GM19438 (cell line): ENCODE measurements around the gene COL4A3.
"Not testable (repeated sequence)": the region's sequence is repeated elsewhere in the genome, so short reads cannot be mapped to it uniquely, and the experiment has no call there.

Experiments used
- ATAC-seq: cut with Tn5 transposase; IDR thresholded peaks from one replicate; pipeline ENCODE4 v1.9.1; 2021; ENCODE audit warnings: low read depth; ENCODE audit not compliant: unreplicated experiment

The COL4A3 gene

DNA sequence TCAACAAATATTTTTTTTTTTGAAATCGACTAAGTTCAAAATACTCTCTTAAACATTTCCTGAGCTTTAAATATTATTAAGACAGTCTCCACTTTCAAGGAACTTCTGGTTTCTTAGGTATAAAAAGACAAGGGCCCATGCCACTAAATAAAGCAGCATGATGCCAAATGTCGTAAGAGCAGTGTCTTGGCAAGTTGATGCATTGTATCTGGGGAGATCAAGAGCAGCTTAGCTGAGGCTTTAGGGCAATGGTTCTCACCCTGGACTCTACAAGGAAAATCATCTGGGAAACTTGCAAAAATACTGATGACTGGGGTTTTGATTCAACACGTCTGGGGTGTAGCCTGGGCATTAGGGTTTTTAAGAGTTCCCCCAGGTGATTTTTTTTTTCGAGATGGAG lies 41.3 kb downstream of the COL4A3 start:
- no peak for ATAC-seq

DNA sequence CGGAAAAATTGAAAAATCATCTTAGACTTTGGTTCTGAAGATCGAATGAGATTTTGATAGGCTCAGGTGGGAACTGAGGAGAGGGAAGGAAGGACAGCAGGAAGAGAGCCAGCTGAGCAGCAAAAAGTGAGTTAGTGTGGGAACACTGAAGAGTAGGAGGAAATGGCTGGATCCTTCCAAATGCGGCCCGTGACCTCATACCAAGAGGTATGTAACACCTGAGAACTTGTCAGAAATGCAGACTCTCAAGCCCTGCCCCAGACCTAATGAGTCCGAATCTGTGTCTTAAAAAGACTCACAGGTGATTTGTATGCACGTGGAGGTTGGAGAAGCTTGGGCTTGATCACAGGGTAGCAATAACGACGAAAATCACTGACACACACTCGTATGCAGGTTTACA lies 42.0 kb downstream of the COL4A3 start:
- ATAC-seq, result no peak

DNA sequence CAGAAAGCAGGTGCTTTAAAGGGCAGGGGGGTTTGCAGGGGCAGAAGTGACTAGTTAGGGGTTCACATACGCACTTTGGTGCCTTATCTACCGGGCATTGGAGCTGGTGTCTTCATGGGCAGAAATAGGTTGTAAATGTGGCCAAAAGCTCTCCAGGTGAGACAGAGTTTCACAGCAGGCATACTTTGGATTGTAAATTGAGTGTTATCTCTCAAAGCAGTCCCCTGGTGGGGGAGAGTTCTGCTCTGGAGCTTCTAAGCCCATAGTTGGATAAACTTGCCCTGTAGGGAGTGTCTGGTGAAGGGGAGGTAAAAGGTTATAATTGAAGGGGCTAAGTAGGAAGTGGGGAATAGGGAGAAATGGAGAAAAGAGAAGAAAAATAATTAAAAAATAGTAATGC lies 43.1 kb downstream of the COL4A3 start:
- ATAC-seq, result no peak

DNA sequence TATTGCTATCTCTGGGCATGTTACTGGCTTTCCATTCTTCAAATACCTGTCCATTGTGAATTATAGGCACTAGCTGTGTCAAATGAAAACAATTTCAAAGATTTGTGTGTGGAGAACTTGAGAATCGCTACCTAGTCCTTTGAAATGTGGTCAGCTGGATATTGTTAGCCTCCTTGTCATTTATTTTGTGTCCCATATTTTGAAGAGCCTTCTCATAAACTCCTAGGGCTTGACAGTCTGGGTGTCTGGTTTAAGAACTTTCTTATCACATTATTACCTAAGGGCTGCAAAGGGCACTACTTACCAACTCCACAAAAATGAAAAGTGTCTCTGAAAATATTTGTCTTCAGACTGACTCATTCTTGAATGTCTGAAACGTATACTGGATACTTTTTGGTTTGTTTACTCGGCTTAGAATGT lies 50.2 kb downstream of the COL4A3 start:
- no peak for ATAC-seq

DNA sequence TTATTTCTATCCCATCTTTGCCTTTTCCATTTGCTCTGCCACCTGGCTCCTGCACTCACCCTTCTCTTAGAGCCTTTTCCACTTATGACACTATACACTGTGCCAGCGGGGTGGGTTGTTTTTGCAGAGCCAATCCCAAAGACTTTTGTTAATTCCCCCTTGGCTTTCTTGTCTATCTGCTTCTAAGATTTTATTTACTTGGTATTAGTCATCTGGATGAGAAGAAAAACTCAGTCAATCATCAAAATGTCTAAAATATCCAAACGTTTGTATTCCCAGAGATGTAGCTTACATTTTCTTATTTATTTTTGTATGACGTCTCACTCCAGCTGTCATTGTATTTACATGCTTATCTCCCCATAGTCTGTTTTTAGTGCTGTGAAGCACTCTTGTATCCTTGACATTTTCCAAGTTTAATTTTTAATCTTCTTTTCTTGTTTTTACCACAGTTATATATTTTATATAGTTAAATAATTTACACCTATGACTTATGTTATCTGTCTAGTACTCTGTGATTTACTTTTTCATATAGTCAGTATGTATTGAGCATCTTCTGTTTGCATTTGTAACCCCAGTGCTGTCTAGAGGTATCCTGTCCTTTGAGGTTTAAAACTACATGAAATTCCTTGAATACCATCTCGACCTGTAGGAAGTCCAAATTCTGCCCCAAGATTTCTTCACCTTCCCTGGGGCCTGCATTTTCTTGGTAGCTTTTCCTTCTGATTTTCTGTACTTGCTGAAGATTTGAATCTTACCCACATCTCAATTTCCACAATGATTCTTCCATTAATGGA lies 55.1 kb downstream of the COL4A3 start:
- ATAC-seq, result no peak

DNA sequence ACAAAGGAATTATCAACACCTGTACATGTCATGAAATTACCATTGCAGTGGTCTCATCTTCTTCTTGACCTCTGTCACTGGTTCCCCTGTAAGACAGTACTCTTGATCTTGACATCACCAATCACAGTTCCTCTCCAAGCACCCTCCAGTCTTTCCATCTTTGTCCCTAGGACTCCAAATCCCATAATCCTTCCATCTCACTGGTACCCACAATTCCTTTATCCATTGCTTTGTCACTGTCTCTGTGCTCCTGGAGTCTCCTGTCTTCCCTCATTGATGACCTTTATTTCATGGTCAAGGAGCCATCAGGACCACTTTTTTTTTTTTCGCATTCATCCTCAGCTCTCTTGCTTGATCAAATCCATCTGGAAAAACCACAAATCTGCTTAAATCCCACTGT lies 56.7 kb downstream of the COL4A3 start:
- no peak for ATAC-seq

DNA sequence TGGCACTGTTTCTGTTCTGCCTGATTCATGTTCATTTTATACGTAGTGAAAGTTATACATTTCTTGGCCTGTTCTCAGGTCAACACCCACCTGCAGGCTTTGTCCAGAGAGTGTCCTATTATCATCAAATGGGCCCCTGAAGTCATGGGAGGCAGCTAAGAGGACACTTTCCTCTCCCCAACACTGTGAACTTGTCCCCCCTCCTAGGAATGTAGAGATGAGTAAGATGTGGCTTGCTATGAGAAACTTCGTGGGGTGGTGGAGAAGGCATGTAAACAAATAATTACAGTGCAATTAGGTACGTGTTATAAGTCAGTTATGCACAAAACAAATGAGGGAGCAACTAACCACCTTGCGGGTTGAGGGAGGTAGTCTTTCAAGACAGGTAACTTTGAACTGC lies 57.9 kb downstream of the COL4A3 start:
- ATAC-seq, result no peak

DNA sequence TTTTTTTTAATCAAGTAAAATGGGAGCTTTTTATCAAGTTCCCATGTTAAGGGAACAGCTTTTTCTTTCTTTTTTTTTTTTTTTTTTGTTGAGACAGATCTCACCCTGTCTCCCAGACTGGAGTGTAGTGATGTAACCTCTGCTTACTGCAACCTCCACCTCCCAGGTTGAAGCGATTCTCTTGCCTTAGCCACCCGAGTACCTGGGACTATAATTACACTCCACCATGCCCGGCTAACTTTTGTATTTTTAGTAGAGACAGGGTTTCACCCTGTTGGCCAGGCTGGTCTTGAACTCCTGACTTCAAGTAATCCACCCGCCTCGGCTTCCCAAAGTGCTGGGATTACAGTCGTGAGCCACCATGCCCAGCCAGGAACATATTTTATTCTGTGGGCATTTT lies 61.2 kb downstream of the COL4A3 start:
- ATAC-seq, result not testable (repeated sequence)

DNA sequence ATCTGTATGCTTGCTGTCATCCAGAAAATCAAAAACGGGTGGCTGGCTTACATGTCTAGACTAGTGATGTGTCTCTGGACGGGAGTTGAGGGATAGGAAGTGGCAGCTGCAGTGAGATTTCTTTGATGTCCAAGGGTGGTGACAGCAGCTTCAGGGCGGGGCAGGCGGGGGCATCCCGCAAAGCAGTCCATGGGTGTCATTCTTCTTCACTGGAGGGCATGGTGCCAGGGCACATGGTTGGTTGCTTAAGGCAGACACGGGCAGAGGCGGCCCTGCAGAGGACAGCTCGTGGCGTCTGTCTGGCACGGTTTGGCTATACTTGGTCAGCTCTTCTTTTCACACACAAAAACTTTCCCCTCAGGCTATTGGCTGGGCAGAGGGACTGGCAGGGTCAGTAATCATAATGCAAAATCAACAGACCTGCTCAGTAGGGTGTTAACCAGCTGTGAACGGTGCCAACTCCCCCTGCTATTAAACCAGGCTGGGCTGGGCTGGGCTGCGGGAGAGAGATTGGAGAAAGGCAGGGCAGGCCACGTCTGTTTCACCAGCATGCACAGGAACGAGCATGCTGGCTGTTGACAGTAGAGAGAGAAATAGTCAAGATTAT lies 63.7 kb downstream of the COL4A3 start:
- ATAC-seq, result no peak

DNA sequence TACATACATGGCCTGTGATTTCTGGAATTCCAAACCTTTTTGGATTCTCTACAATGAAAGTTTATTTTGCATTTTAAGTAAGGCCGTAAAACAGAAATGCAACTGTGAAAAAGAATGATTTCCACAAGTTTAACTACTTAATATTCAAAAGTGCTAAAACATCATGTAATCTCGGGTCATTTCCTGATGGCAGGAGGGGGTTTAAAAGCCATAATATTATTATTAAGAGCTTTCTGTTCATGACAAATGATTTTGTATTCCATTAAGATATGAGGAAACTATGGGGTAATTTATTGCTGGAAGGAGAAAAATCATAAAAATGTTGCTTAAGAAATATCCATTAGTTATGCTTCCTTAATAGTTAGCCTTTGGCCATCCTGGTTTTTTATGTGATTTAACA lies 65.7 kb downstream of the COL4A3 start:
- ATAC-seq, result no peak

DNA sequence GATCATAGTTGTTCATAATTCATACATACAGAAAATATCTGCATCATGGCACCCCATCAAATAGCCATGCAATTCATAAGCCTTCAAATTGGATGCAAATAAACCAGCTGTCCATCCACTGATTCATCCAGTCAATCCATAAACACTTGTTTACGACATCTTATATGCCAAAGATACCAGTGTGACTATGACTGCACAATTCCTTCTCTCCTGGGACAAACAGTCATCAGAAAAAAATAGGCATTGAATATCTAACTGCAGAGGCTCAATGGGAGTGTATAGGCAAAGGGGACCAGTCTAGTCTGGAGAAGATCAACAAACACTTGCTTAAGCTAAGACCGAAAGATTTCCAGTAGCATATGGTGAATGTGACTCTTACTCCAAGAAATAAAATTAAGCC lies 70.0 kb downstream of the COL4A3 start:
- no peak for ATAC-seq

DNA sequence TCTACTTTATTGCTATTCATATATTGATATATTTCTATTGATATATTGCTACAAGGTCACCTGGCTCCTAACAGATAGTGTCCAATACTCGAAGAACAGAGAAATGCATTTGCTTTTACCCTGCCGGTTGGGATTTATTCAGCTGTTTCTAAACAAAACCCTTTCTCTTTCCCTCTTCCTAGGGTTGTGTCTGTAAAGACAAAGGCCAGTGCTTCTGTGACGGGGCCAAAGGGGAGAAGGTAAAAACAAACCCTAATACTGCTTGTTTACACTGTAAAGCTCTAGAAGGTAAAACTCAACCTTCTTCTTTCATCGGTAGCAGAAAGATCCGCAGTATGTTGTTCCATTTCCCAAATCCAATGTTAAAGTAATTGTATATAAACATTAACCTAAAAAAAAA lies 73.4 kb downstream of the COL4A3 start:
- ATAC-seq, result no peak

DNA sequence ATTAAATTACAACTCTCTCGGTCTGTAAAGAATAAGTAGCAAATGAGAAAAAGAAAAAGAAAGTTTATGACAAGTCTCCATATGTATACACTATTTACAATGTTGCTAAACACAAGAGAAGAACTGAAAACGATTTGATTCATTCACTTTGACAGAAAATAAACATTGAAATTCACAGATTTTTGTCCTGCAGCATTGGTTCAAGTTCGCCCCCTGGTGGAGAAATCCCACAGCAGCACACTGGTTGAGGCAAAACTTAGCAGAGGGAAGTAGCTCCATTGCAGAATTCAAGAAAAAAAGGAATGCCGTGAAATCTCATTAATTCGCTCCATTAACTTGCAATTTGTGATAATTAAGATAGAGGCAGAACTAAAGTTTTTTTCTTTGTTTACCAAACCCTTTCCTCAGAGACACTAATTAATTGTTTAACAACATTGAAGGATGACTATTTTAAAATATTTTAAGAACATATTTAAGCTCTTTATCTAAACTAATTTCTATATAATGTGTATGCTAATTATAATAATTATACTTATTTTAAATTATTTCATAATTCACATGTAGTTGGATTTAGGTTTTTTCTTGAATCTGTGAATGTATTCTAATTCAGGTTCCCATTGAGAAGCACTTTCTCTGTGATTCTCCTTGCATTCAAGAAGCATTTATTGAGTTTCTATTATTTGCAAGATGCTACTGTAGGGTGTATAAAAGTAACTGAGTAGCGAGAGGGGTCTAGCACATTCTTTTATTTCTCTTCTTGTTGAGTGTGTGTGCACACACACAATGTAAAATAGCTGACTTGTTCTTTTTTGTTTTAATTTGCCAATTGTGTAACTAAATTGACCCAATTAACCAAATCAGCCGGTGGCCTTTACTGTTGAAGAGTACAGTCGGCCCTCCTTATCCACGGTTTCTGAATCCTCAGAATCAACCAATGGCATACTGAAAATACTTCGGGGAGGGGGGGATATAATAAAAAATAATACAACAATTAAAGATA lies 74.1 kb downstream of the COL4A3 start:
- ATAC-seq, result no peak

DNA sequence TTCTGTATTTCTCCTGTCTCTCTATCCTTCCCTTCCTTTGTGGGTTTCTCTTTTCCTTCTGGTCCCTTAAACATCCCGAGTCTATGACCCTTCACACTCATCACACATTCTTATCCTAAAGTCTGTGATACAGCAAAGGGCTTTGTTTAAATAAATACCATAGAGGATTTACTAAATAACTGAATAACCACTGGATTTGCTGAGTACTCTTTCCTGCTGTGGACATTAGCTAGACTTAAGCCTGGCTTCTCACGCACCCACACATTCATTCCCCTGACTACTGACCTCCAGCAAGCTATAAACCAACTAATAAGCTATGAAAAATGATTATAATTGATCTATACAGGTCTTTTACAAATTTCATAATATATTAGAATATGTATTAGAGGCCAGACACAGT lies 76.6 kb downstream of the COL4A3 start:
- ATAC-seq, result no peak

DNA sequence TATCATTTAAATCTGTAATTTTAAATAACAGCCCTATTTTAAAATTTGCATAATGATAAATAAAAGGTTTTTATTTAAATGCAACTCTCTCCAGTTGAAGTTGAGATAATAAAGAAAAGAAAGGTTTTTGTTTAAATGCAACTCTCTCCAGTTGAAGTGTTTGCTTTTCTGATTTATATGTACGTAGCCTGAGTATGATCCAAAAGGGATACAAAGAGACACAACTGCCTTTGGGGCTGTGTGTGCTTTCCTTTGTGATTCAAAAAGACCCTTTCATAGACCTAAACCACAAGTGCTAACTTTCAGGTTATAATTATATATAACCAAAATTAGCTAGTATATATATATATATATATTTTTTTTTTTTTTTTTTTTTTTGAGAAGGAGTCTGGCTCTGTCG lies 84.5 kb downstream of the COL4A3 start:
- ATAC-seq, result no peak

DNA sequence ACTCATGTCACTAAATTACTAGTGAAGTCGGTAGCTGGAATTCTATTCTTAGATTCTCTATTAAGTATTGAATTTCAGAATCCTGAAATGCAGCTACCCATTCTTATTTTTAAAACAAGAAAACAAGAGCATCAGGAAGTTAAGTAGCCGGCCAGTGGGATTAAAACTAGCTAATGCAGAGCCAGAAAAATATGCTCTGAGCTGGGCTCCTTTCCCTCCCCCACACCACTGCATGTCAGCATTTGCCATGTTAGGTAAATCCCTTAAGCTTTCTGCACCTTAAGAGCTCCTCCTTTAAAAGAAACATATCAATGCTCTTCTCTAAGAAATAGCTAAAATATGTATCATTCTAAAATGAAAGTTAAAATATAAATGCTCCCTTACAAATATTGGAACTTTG lies 88.4 kb downstream of the COL4A3 start:
- ATAC-seq, result no peak

DNA sequence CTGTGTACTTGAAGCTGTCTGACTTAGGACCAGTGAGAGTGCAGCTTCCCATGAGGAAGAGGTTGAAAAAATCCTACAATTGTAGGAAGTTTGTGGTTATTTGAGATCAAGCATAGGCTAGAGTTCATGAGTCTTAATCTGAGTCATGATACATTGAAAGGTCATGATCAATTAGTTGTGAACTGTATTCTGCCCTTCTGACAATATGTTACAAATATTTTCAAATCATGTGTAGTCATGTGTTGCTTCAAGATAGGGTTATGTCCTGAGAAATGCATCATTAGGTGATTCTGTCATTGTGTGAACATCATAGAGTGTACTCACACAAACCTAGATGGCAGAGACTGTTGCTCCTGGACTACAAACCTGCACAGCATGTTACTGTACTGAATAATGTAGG lies 92.2 kb downstream of the COL4A3 start:
- no peak for ATAC-seq

DNA sequence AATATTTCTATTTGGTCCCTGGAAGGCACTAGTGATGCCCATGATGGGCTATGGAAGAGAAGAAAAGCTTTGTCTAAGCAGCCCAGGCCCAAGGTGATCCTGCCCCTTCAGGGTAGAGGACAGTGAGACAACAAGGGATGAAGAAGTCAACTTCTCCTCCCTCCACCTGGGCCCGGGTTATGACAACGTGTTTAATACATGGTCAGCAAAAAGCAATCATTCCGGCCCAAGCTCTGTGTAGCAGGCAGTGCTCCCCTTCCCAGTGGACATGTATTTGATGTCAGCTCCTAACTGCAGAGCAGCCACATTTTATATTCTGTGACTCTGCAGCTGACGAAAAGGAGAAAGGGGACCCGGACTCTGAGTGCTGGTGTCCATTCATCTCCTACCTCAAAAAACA lies 93.4 kb downstream of the COL4A3 start:
- no peak for ATAC-seq

DNA sequence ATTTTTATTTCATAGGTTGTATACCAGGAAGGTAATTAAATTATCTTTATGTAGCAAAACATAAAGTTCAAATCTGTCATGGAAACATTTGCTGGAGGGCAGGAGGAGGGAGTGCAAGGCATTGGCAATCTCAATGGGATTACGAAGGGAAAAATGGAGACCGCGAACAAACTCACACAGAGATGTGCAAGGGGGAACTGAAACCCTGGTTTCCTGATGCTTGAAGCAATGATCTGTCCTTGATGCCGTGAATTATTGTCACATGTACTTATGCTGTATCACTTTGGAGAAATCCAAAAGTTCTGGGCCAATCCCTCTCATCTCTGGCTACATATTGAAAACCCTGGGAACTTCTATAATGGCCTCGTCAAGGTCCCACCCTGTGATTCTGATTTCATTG lies 95.6 kb downstream of the COL4A3 start:
- ATAC-seq, result no peak

DNA sequence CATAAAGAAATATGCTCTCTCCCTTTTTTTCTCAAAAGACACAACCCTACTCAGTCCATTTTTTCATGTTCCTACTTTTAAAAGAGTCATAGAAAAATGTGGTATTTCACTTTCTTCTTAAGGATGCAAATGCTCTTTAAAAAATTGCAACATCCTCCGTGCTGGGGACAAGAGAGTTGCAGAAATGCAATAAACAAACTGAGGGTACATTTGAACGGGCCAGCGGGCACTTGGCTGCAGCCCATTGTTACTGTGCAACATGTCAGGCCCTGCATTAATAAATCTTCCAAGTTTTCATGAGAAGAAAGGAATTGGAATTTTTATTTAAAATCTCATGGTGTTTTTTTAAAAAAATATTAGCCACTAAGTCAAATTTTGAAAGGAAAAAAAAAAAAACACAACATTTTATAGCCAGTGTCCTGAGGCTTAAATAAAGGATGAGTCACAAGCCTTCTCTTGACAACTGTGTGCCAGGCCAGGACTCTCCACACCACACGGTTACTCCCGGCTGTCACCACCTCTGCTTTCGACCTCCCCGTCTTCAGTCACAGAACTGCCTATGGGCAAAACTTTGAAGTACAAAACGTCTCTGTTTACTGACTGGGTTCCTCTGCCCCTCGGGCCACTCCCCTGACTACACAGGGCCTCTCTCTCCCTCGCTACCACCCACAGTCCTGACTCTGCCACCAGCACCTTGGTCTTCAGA lies 103.1 kb downstream of the COL4A3 start:
- no peak for ATAC-seq

DNA sequence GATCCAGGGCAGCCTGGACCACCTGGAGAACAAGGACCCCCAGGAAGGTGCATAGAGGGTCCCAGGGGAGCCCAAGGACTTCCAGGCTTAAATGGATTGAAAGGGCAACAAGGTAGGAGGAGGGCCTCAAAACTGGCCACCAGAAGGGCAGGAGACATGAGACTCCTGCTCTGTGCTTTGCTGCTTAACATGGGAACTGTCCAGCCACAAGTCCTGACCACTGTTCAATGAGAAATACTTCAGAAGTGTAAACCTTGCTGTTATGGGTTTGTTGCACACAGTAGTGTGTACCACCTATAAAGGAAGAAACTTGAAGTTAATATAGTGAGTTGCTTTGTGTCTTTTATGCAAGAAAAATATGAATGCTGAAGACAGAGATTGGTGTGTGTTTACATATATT lies 116.5 kb downstream of the COL4A3 start:
- no peak for ATAC-seq
